NCI-H2196 (cell line): ENCODE data around the gene ADGRL3.

Experiments
- DNase-seq: peaks from one replicate; lab custom pipeline; 2025; ENCODE audit not compliant: unreplicated experiment; lab: John Stamatoyannopoulos, UW

ADGRL3 gene

GRCh38 chr4:61275241-61275640 lies 75.1 kb downstream of the ADGRL3 start:
- DNase-seq = no peak

- no peak for DNase-seq
Observed at GRCh38 chr4:61276029-61276428, 75.9 kb downstream of the ADGRL3 start.

- DNase-seq = peak; percentile 8
Observed at GRCh38 chr4:61277785-61278760, 77.9 kb downstream of the ADGRL3 start.

- no peak for DNase-seq
Observed at GRCh38 chr4:61292322-61292721, 92.2 kb downstream of the ADGRL3 start.

DNA sequence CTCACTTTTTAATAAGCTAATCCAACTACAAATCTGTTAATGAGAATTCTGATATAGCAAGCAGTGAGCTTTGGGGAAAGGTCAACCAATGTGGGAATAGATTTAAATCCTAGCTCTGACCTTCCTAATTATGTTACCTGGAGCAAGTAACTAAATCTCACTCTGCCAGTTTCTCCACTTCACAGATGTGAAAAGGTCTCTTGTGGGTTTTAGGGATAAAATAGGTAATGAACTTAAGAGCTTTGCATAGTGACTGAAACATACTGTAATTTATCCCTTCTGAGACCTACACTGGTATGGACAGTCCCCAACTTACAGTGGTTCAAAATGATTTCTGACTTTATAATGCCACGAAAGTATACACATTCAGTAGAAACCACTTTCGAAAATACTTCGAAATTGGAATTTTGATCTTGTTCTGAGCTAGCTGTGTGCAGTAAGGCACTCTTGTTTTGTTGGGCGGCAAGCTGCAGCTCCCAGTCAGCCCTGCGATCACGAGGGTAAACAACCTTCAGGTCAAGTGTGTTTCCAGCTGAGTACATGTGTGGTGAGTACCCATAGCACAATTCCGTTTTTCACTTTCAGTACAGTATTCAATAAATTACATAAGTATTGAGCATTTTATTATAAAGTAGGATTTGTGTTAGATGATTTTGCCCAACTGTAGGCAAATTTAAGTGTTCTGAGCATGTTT lies 93.7 kb downstream of the ADGRL3 start:
- peak; percentile 0 for DNase-seq

DNA sequence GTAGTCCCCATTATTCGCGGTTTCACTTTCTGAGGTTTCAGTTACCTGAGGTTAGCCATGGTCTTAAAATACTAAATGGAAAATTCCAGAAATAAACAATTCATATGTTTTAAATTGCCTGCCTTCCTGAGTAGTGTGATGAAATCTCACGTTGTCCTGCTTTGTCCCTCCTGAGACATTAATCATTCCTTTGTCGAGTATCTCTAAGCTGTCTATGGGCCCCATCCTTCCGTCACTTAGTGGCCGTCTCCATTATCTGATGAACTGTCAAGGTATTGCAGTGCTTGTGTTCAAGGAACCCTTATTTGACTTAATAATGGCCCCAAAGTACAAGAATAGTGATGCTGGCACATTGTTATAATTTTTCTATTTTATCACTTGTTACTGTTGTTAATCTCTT lies 94.8 kb downstream of the ADGRL3 start:
- no peak for DNase-seq

DNA sequence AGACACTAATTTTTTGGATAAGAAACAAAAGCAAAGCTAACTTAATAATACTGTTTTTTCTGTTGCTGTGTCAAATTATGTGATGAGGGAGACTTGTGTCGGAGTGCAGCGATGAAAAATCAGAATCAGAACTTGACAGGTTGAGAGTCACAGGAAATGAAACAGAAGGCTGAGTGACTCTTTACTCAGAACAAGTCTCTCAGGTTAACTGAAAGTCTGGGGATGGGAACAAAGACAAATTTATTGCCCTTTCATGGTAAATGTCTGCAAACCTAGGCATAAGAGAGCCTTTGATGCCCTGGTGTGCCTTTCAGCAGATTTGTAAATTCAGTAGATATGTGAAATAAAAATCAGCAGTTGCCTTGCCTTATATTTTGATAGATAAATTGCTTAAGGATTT lies 96.0 kb downstream of the ADGRL3 start:
- no peak for DNase-seq

GRCh38 chr4:61298178-61298740 lies 98.1 kb downstream of the ADGRL3 start:
- DNase-seq = no peak

DNA sequence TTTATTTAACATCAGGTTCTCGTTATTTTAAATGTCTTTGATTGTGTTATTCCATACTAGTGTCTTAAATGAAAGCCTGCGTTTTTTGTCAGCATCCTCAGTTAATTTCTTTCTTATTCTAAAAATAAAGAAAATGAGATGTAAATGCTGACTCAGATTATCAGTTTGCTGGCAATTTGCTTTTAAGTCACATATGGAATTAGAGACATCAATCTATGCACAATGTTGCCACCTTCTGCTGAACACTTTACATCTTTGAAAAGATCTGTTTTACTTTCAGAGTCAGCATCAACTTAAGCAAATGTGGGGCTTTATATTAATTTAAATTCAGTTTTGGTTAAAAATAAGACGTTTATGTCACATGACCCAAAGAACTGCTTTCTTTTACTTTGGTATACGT lies 99.2 kb downstream of the ADGRL3 start:
- DNase-seq = no peak

GRCh38 chr4:61300266-61300844 lies 100.2 kb downstream of the ADGRL3 start:
- DNase-seq = no peak

GRCh38 chr4:61301271-61301670 lies 101.1 kb downstream of the ADGRL3 start:
- DNase-seq = no peak

GRCh38 chr4:61308033-61308432 lies 107.9 kb downstream of the ADGRL3 start:
- DNase-seq = no peak

GRCh38 chr4:61309616-61310015 lies 109.5 kb downstream of the ADGRL3 start:
- no peak for DNase-seq

DNA sequence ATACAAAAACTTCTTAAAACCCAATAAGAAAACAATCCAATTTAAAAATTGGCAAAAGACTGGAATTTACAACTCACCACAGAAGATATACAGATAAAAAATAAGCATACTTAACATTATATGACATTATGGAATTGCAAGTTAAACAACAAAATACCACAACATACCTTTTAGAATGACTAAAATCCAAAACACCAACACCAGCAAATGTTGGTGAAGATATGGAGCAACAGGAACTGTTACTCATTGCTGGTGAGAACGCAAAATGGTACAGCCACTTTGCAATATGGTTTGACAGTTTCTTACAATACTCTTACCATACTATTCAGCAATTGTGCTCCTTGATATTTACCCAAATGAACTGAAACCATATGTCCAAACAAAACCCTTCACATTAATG lies 112.4 kb downstream of the ADGRL3 start:
- no peak for DNase-seq

- no peak for DNase-seq
Observed at GRCh38 chr4:61318431-61318830, 118.3 kb downstream of the ADGRL3 start.

DNA sequence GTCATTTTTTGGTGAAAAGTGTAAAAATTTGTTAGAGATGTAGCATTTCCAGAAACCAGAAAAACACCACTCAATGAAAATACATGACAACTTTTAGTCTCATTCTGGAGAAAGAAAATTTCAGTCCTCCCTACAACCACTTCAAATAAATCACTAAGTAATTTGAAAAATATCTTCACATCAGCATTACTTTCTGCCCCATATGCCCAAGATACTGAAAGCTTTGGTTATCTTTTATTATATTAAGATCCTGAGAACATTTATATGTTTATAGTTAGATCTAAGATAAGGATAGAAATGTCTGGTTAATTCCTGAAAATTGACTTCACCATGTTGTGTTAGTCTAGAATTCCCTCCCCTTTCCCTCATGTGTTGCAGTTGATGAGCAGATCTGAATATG lies 119.0 kb downstream of the ADGRL3 start:
- DNase-seq = no peak

- DNase-seq = no peak
Observed at GRCh38 chr4:61320154-61320553, 120.0 kb downstream of the ADGRL3 start.

DNA sequence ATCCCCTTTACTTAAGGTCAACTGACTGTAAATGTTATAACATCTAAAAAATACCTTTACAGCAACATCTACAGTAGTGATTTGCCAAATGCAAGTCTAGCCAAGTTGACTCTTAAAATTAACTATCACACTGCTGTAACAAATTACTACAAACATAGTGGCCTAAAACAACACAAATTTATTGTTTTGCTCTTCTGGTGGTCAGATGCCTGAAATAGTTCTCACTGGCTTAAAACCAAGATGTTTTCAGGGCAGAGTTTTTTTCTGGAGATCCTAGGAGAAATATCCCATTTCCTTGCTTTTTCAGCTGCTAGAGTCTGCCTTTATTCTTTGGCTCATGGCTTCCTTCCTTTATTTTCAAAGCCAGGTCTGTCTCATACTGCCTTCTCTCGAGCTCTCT lies 120.5 kb downstream of the ADGRL3 start:
- DNase-seq = no peak

GRCh38 chr4:61332693-61333092 lies 132.6 kb downstream of the ADGRL3 start:
- DNase-seq = no peak

DNA sequence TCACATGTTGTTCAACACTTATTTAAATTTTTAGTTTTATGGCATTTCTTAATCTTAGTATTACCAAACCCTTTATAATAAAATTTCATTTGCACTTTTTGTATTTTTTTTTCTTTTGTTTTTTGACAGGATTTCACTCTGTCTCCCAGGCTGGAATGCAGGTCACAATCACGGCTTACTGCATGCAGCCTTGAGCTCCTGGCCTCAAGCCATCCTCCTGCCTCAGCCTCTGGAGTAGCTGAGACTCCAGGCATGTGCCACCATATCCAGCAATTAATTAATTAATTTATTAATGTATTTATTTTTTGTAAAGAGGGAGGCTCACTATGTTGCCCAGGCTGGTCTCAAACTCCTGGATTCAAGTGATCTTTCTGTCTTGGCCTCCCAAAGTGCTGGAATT lies 133.4 kb downstream of the ADGRL3 start:
- no peak for DNase-seq

- DNase-seq = no peak
Observed at GRCh38 chr4:61335241-61335763, 135.2 kb downstream of the ADGRL3 start.
